Endothelial cell of umbilical vein (primary cell): ENCODE results near the gene SCNN1B.

Source experiments
- EZH2 ChIP-seq: IDR thresholded peaks from 2 replicates; pipeline ENCODE4 v1.6.1; 2012; ENCODE audit warnings: borderline replicate concordance, low read depth, mild to moderate bottlenecking, moderate library complexity, low read length, inconsistent platforms; ENCODE audit not compliant: severe bottlenecking
- POLR2A ChIP-seq: IDR thresholded peaks from 2 replicates; pipeline ENCODE4 v1.6.1; 2012; ENCODE audit warnings: low read depth, mild to moderate bottlenecking, control low read depth, low read length
- TF ChIP-seq, protein P1 (sequence below), 2 donors: IDR thresholded peaks; 1 replicate in 1 of 2; 2 replicates in 1 of 2; pipeline ENCODE4 v1.5.1; 2011; ENCODE audit warnings: low read length in 2 of 2, mild to moderate bottlenecking in 2 of 2, moderate library complexity in 2 of 2, control low read depth in 1 of 2, inconsistent platforms in 1 of 2, low read depth in 1 of 2; ENCODE audit not compliant: insufficient read depth in 1 of 2; ENCODE audit errors: extremely low read depth in 1 of 2

DNA sequence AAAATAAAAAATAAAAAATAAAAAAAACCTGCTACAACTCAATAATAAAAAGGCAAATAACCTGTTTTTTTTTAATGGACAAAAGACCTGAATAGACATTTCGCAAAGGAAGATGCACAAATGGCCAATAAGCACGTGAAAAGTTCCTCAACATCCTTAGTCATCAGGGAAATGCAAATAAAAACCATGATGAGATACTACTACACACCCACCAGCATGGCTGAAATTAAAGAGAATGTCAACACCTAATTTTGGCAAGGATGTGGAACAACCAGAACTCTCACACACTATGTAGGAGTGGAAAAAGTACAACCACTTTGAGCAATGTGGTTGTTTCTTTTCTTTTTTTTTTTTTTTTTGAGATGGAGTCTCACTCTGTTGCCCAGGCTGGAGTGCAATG, 126.2 kb downstream of the SCNN1B start:
- TF ChIP-seq, protein P1, sequence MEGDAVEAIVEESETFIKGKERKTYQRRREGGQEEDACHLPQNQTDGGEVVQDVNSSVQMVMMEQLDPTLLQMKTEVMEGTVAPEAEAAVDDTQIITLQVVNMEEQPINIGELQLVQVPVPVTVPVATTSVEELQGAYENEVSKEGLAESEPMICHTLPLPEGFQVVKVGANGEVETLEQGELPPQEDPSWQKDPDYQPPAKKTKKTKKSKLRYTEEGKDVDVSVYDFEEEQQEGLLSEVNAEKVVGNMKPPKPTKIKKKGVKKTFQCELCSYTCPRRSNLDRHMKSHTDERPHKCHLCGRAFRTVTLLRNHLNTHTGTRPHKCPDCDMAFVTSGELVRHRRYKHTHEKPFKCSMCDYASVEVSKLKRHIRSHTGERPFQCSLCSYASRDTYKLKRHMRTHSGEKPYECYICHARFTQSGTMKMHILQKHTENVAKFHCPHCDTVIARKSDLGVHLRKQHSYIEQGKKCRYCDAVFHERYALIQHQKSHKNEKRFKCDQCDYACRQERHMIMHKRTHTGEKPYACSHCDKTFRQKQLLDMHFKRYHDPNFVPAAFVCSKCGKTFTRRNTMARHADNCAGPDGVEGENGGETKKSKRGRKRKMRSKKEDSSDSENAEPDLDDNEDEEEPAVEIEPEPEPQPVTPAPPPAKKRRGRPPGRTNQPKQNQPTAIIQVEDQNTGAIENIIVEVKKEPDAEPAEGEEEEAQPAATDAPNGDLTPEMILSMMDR (IDR thresholded peaks at IDR 0.05; ENCODE audit: extremely low read depth in 1 of 2, insufficient read depth in 1 of 2, low read depth in 1 of 2, low read length in 2 of 2): no peak
- TF ChIP-seq POLR2A: no peak
- no peak for TF ChIP-seq EZH2
